ENCODE results near the gene WDFY3.

WDFY3 gene

DNA sequence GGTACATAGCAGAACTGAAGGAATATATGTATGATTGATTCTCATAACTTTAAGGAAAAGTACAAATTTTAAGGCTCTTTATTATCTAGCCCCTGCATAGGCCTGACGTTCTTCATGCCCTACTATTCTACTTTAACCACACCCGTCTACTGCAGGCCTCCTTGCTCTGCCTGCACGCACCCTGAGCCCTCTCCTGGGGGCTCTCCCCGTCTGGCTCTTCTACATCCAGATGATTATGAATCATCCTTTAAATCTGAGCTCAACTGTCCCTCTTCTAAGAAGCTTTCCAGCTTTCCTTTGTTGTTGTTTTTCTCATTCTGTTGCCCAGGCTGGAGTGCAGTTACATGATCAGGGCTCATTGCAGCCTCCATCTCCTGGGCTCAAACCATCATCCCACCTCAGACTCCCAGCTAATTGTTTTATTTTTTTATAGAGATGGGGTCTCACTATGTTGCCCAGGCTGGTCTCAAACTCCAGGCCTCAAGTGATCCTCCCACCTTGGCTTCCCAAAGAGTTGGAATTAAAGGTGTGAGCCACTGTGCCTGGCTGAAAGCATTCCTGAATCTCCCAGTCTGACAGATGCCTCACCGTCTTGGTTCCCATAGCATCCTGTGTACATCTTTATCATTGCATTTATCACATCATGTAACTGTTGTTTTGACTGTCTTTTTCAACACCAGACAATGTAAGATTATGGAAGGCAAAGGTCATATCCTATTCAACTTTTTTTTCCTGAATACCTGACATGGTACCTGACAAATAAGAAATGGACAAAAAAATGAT is 89.2 kb downstream of the WDFY3 start:
- H3K27me3 ChIP-seq (ENCODE audit: insufficient read depth, low read length) = no peaks in the 10 kb centered on the region
- H3K9me3 ChIP-seq (ENCODE audit: low read length) = no peaks in the 10 kb centered on the region
- no peak overlapping the region for H3K27ac ChIP-seq (ENCODE audit: low read depth, low read length, poor library complexity, severe bottlenecking)
- TF ChIP-seq EZH2 (IDR thresholded peaks at IDR 0.05; ENCODE audit: borderline replicate concordance, low read length) (no peak), CTCF (IDR thresholded peaks at IDR 0.05; ENCODE audit: low read length) (no peak)
- no peak overlapping the region for H3K9ac ChIP-seq (ENCODE audit: low read length)
- H3K36me3 ChIP-seq (ENCODE audit: insufficient read depth, low read length) = no peaks in the 10 kb centered on the region
- H3K4me1 ChIP-seq (ENCODE audit: insufficient read depth, low read length, severe bottlenecking) = no peaks in the 10 kb centered on the region
- no peaks in the 10 kb centered on the region for H3F3A ChIP-seq (ENCODE audit: insufficient read depth, low read length)
- no peaks in the 10 kb centered on the region for H3K9me2 ChIP-seq (ENCODE audit: low read depth, low read length)
- H4K20me1 ChIP-seq (ENCODE audit: insufficient read depth, low read length) = no peaks in the 10 kb centered on the region
- no peak overlapping the region for H3K4me2 ChIP-seq (ENCODE audit: low read length)
- no peak overlapping the region for H3K4me3 ChIP-seq (ENCODE audit: low read depth, low read length, poor library complexity, severe bottlenecking)
- no peaks in the 10 kb centered on the region for H3K79me2 ChIP-seq (ENCODE audit: insufficient read depth, low read length)
- H2AFZ ChIP-seq (ENCODE audit: low read length) = no peak overlapping the region

- H3K9ac ChIP-seq (ENCODE audit: low read length) = no peak overlapping the region
- no peak overlapping the region for H3K27ac ChIP-seq (ENCODE audit: low read depth, low read length, poor library complexity, severe bottlenecking)
- no peaks in the 10 kb centered on the region for H3K9me2 ChIP-seq (ENCODE audit: low read depth, low read length)
- H3K36me3 ChIP-seq (ENCODE audit: insufficient read depth, low read length) = no peaks in the 10 kb centered on the region
- no peaks in the 10 kb centered on the region for H3F3A ChIP-seq (ENCODE audit: insufficient read depth, low read length)
- H3K4me2 ChIP-seq (ENCODE audit: low read length) = no peak overlapping the region
- H2AFZ ChIP-seq (ENCODE audit: low read length) = no peak overlapping the region
- TF ChIP-seq CTCF (IDR thresholded peaks at IDR 0.05; ENCODE audit: low read length) (no peak), EZH2 (IDR thresholded peaks at IDR 0.05; ENCODE audit: borderline replicate concordance, low read length) (no peak)
- no peaks in the 10 kb centered on the region for H3K27me3 ChIP-seq (ENCODE audit: insufficient read depth, low read length)
- H3K79me2 ChIP-seq (ENCODE audit: insufficient read depth, low read length) = no peaks in the 10 kb centered on the region
- no peak overlapping the region for H3K4me3 ChIP-seq (ENCODE audit: low read depth, low read length, poor library complexity, severe bottlenecking)
- no peaks in the 10 kb centered on the region for H3K9me3 ChIP-seq (ENCODE audit: low read length)
- no peaks in the 10 kb centered on the region for H3K4me1 ChIP-seq (ENCODE audit: insufficient read depth, low read length, severe bottlenecking)
- no peaks in the 10 kb centered on the region for H4K20me1 ChIP-seq (ENCODE audit: insufficient read depth, low read length)
Observed at GRCh38 chr4:84875636-84876371, 90.7 kb downstream of the WDFY3 start.

DNA sequence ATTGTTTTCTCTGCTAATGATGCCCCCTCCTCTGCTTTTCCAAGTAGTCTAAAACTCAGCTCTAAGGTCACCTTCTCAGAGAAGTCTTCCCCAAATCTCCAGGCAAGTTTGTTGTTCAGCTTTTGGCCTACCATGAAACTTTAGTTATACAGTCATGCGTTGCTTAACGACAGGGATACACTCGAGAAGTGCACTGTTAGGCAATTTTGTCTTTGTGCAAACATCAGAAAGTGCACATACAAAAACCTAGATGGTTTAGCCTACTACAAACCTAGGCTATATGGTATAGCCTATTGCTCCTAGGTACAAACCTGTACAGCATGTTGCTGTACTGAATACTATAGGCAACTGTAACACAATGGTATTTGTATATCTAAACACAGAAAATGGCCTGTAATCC is 91.9 kb downstream of the WDFY3 start:
- no peaks in the 10 kb centered on the region for H3K4me1 ChIP-seq (ENCODE audit: insufficient read depth, low read length, severe bottlenecking)
- no peak overlapping the region for H3K27ac ChIP-seq (ENCODE audit: low read depth, low read length, poor library complexity, severe bottlenecking)
- H3F3A ChIP-seq (ENCODE audit: insufficient read depth, low read length) = no peaks in the 10 kb centered on the region
- H3K9ac ChIP-seq (ENCODE audit: low read length) = no peak overlapping the region
- no peak overlapping the region for H3K4me2 ChIP-seq (ENCODE audit: low read length)
- H3K9me3 ChIP-seq (ENCODE audit: low read length) = no peaks in the 10 kb centered on the region
- TF ChIP-seq CTCF (IDR thresholded peaks at IDR 0.05; ENCODE audit: low read length) (no peak), EZH2 (IDR thresholded peaks at IDR 0.05; ENCODE audit: borderline replicate concordance, low read length) (no peak)
- H2AFZ ChIP-seq (ENCODE audit: low read length) = no peak overlapping the region
- no peaks in the 10 kb centered on the region for H3K27me3 ChIP-seq (ENCODE audit: insufficient read depth, low read length)
- H3K36me3 ChIP-seq (ENCODE audit: insufficient read depth, low read length) = no peaks in the 10 kb centered on the region
- no peaks in the 10 kb centered on the region for H3K9me2 ChIP-seq (ENCODE audit: low read depth, low read length)
- H4K20me1 ChIP-seq (ENCODE audit: insufficient read depth, low read length) = no peaks in the 10 kb centered on the region
- no peak overlapping the region for H3K4me3 ChIP-seq (ENCODE audit: low read depth, low read length, poor library complexity, severe bottlenecking)
- no peaks in the 10 kb centered on the region for H3K79me2 ChIP-seq (ENCODE audit: insufficient read depth, low read length)
